DMS114 treated with DMSO at 0.1 percent for 48 hours (cell line): ENCODE measurements around the gene DCTN4.
A peak's percentile ranks its signal among the peaks of the same experiment; 100 is the strongest.
"Not testable (repeated sequence)": the region's sequence is repeated elsewhere in the genome, so short reads cannot be mapped to it uniquely, and the experiment has no call there.

Source experiments
- DNase-seq: peaks from one replicate; lab custom pipeline; 2025; ENCODE audit not compliant: unreplicated experiment; lab: John Stamatoyannopoulos, UW

DCTN4 gene

GRCh38 chr5:150778517-150779396, 19.9 kb upstream of the DCTN4 start, which contains the start of gene SMIM3:
SMIM3 (plus strand) TSS chr5:150778757; CDS start chr5:150795441, 16,684 bp downstream.
- DNase-seq = peak; percentile 28

- no peak for DNase-seq
Observed at GRCh38 chr5:150778088-150778516, 19.3 kb upstream of the DCTN4 start.

- DNase-seq = no peak
Observed at GRCh38 chr5:150777685-150778084, 18.9 kb upstream of the DCTN4 start.

GRCh38 chr5:150774145-150774544, 15.3 kb upstream of the DCTN4 start:
- no peak for DNase-seq

- no peak for DNase-seq
Observed at GRCh38 chr5:150771034-150771795, 12.4 kb upstream of the DCTN4 start.

GRCh38 chr5:150766251-150766650, 7.4 kb upstream of the DCTN4 start:
- DNase-seq = no peak

GRCh38 chr5:150765799-150766169, 7.0 kb upstream of the DCTN4 start:
- no peak for DNase-seq

- DNase-seq = no peak
Observed at GRCh38 chr5:150765011-150765798, 6.4 kb upstream of the DCTN4 start.

GRCh38 chr5:150764530-150764929, 5.7 kb upstream of the DCTN4 start:
- no peak for DNase-seq

GRCh38 chr5:150763023-150763769, 4.4 kb upstream of the DCTN4 start:
- no peak for DNase-seq

- DNase-seq = no peak
Observed at GRCh38 chr5:150762211-150762610, 3.4 kb upstream of the DCTN4 start.

- no peak for DNase-seq
Observed at GRCh38 chr5:150759334-150759583, 442 bp upstream of the DCTN4 start.

- no peak for DNase-seq
Observed at GRCh38 chr5:150758203-150758530, 650 bp downstream of the DCTN4 start.

- no peak for DNase-seq
Observed at GRCh38 chr5:150757087-150757649, 1.6 kb downstream of the DCTN4 start.

GRCh38 chr5:150753863-150754262, 5.0 kb downstream of the DCTN4 start:
- no peak for DNase-seq

GRCh38 chr5:150753463-150753862, 5.4 kb downstream of the DCTN4 start:
- no peak for DNase-seq

GRCh38 chr5:150751096-150751891, 7.5 kb downstream of the DCTN4 start:
- no peak for DNase-seq

- DNase-seq = no peak
Observed at GRCh38 chr5:150750469-150750868, 8.3 kb downstream of the DCTN4 start.

- not testable (repeated sequence) for DNase-seq
Observed at GRCh38 chr5:150743142-150743488, 15.7 kb downstream of the DCTN4 start.
